ENCODE results near the gene ANAPC1.
"Not testable (repeated sequence)": the region's sequence is repeated elsewhere in the genome, so short reads cannot be mapped to it uniquely, and the experiment has no call there.

ANAPC1 gene

DNA sequence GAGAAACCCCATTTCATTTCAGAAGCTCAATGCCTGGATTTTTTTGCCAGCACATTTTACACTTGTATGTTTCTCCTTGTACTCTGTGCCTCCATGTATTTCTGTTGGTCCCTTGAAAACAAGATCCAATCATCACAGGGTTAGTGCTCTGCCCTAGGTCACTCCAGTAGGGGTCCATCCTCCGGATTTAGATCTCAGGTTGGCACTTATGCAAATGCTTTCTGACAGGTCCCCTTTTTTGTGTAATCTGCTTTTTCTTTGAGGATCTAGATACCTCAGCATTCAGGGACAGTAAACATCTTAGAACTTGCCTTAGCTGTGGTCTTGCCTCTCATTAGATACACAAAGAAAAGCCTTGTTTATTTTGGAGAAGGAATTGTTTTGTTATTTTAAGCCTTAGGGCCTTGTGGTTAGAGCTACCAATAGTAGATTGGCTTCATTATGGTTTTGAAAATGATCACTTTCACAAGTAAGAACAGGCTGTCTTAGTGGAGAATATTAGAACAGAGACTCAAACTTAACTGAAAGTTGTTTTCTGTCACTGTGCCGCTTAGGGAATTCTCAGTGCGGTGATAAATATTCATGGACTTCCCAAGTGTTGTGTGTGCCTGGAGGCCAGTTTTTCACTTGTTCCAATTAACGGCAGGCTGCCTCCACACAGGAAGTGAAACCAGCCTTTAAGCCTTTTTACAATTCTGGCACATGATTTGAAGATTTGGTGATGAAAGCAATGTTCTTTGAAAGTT lies 22.2 kb upstream of the ANAPC1 start:
- in situ Hi-C loops (cut with HindIII; ENCODE audit: low sequenced_read_pairs), result no loop called here

GRCh38 chr2:111905475-111905869 lies 21.5 kb upstream of the ANAPC1 start:
- in situ Hi-C loops (cut with HindIII; ENCODE audit: low sequenced_read_pairs), result not testable (repeated sequence)

GRCh38 chr2:111904726-111905474 lies 20.9 kb upstream of the ANAPC1 start:
- in situ Hi-C loops (cut with HindIII; ENCODE audit: low sequenced_read_pairs), result no loop called here

- in situ Hi-C loops (cut with HindIII; ENCODE audit: low sequenced_read_pairs), result no loop called here
These were observed 20.0 kb upstream of the ANAPC1 start for GRCh38 chr2:111903930-111904439.

DNA sequence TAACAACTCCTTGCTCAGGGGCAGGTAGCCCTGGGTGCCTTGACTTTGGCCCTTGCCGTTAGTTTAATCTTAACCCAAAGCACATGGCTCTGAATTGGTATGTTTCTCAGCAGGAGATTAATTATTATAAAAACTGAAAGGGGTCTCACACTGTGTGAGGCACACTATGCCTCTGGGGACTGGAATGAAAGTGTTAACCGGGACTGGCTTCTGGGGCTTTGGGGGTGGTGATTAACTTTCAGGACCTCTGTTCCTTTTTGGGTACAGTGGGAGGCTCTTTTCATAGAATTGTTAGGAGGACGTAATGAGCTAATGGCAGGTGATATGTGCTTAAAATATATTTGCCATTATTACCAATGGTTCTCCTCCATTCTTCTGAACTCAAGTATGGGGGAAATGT lies 19.5 kb upstream of the ANAPC1 start:
- in situ Hi-C loops (cut with HindIII; ENCODE audit: low sequenced_read_pairs), result no loop called here

DNA sequence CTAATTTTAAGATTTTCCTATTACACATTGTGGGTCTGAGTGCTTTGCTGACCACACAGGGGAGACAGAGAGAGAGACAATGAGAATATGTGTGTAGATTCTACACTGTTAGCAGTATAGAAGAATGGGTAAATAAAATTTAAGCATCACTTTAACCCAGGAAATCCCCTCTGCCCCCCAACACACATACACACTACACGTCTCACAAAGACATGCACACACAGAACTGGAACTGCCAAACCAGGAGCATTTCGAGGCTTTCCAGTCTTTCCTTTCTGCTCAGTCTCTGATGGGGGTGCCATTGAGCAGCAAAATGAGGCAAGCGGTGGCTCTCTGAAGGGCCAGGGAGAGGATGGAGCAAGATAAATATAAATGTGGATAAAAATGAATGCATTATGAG lies 16.9 kb upstream of the ANAPC1 start:
- in situ Hi-C loops (cut with HindIII; ENCODE audit: low sequenced_read_pairs), result no loop called here

DNA sequence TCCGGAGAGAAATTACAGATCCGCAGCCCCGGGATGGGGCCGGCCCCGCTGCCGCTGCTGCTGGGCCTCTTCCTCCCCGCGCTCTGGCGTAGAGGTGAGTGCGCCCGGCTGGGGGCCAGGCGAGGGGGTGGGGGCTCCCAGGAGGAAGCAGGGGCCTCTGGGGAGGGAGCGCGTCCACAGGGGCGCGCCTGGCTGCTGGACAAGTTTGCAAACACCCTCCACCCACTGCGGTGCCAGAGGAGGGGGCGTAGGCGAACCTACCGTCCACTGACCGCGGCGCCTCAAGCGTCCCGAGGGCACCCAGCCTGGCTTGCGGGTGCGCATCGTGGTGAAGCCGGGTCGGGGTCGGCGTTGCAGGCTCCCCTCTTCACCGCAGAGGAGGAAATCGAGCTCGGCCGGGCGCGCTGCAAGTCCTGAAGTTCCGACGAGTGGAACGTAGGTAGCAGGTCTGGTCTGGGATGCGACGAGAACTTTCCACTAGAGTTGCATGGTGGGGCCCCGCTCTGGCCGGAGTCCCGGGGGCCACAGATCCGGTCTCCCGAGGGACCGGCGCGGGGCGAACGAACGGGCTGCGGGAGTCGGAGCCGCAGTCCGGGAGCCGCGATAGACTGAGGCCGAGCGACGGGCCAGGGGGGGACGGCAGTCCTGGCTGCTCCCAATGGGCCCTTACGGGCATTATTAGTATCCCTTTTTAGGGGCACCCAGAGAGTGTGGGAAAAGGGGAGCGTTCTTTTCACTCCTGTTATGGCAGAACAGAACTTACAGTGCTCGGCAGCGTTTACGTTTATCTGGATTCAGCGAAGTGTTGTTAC lies 14.9 kb upstream of the ANAPC1 start:
- in situ Hi-C loops (cut with HindIII; ENCODE audit: low sequenced_read_pairs), result no loop called here

DNA sequence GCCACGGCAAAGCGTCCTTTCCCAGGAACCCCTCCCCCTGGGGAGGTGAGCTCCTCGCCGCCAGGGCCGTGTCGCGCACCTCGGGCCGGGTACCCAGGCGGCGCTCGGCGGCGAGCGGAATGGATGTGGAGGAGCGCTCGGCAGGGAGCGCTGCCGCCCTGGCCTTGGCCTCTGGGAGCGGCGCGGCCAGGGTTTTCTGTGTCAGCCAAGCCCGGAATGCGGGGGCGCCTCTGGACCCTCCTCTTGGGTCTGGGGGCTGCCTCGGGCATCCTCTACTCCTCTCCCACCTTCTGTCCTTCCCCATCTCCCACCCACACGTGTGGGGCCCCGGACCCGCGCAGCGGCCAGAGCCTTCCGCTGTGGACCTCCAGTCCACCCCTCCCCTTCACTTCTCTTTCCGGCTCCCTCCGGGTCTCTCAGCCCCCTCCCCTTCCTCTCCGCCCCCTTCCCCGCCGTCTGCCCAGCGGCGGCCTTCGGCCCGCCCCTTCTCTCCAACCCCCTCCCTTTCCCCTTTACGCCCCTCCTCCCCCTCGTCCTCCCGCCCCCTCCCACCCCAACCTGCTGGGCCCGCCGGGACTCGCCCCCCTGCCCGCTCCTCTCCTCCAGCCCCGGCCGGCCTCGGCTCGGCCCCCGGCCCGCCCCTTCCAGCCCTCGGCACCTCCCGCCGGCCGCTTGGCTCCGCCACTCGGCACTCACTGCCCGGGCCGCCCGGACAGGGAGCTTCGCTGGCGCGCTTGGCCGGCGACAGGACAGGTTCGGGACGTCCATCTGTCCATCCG lies 14.1 kb upstream of the ANAPC1 start, which contains the start of gene MERTK:
Gene MERTK, plus strand, starts transcription at position 684 of the 779 bp plus-strand sequence. CDS start 129 bp downstream, outside the sequence.
- in situ Hi-C loops (cut with HindIII; ENCODE audit: low sequenced_read_pairs), result no loop called here

DNA sequence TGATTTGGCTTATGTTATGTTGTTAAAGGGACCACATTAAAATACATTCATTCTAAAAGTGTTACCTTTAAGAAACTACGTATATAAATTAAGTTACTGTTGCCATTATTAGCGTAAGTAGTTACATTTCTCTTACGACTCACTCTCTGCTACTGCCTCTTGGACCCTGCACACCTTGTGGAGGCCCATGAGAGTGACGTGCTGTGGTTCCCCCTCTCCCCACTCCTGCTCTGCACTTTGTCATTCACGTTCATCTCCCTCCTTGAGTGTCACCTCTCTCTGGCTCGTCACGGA lies 13.6 kb upstream of the ANAPC1 start:
- in situ Hi-C loops (cut with HindIII; ENCODE audit: low sequenced_read_pairs), result no loop called here

GRCh38 chr2:111896576-111896975 lies 12.6 kb upstream of the ANAPC1 start:
- in situ Hi-C loops (cut with HindIII; ENCODE audit: low sequenced_read_pairs), result no loop called here

DNA sequence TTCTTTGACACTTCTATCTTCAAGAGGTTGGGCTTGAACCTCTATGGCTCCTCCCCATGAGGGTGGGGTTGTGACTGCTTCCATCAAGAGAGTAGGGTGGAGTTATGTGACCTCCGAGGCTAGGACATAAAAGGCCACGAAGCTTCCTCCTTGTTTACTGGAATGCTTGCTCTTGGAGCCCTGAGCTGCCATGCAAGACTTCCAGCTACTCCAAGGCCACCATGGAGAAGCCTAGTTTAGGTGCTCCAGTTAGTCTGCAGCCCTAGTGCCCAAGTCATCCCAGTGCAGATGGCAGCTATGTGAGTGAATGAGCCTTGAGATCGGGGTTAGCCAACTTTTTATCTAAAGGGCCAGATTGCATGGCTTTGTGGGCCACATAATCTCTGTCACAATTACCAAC lies 12.0 kb upstream of the ANAPC1 start:
- in situ Hi-C loops (cut with HindIII; ENCODE audit: low sequenced_read_pairs), result no loop called here

- in situ Hi-C loops (cut with HindIII; ENCODE audit: low sequenced_read_pairs), result no loop called here
These were observed 585 bp upstream of the ANAPC1 start for GRCh38 chr2:111884592-111884964.

GRCh38 chr2:111872806-111873205 lies 11.2 kb downstream of the ANAPC1 start:
- in situ Hi-C loops (cut with HindIII; ENCODE audit: low sequenced_read_pairs), result not testable (repeated sequence)

DNA sequence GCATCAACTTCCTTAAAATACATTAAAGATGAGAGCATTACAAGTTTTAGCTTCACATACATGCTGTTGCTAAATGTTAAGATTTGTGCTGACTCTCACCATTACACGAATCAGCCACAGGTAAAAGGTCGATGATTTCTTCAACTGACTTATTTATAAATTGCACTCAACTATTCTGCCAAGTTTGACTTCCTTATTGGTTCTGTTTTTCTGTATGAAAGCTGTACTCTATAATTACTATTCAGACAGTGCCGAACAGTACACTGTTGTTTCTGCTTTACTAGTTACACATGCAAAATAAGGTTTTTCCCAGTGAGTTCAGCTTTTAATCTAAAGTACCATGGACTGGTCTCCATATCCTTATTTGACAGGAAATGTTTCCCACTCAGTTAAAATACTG lies 18.9 kb downstream of the ANAPC1 start:
- in situ Hi-C loops (cut with HindIII; ENCODE audit: low sequenced_read_pairs), result not testable (repeated sequence)

DNA sequence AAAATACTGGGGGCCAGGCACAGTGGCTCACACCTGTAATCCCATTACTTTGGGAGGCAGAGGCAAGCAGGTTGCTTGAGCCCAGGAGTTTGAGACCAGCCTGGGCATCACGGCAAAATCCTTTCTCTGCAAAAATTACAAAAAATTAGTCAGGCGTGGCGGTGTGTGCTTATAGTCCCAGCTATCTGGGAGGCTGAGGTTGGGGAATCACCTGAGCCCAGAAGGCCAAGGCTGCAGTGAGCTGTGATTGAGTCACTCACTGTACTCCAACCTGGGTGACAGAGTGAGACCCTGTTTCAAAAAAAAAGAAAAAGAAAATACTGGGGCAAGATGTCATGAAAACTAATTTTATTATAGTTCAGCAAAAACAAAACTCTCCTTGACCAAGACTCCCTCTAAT lies 24.0 kb downstream of the ANAPC1 start:
- in situ Hi-C loops (cut with HindIII; ENCODE audit: low sequenced_read_pairs), result not testable (repeated sequence)

DNA sequence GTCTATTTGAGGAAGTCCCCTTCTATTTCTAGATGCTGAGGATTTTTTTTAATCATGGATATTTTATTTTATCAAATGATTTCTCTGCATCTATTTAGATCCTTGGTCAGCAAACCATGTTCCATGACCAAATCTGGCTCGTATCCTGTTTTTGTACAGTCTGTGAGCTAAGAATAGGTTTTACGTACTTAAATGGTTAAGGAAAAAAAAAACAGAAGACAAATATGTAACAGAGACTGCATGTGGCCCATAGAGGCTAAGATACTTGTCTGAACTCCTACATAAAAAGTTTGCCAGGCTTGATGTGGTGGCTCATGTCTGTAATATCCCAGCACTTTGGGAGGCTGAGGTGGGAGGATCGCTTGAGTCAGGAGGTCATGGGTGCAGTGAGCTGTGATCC lies 31.4 kb downstream of the ANAPC1 start:
- in situ Hi-C loops (cut with HindIII; ENCODE audit: low sequenced_read_pairs), result not testable (repeated sequence)

DNA sequence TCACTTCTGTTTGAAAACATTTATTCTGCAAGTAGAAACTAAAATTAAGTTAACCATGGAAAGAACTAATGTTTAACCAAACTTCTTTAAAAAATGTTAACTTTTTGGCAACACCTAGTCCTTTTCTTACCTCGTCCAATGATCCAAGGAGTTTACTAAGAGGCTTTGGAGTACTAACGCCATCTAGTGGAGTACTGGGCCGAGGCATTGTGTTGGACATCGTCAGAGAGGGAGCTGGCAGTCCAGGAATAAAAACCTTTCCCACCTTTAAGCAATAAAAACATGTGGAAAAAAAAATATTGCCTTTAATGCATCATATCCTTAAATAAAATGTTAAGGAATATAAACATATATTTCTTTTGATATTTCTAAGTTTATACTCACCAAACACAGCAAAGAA lies 33.3 kb downstream of the ANAPC1 start:
- in situ Hi-C loops (cut with HindIII; ENCODE audit: low sequenced_read_pairs), result not testable (repeated sequence)

GRCh38 chr2:111839625-111840282 lies 44.2 kb downstream of the ANAPC1 start:
- in situ Hi-C loops (cut with HindIII; ENCODE audit: low sequenced_read_pairs), result not testable (repeated sequence)

GRCh38 chr2:111838992-111839391 lies 45.0 kb downstream of the ANAPC1 start:
- in situ Hi-C loops (cut with HindIII; ENCODE audit: low sequenced_read_pairs), result not testable (repeated sequence)

- in situ Hi-C loops (cut with HindIII; ENCODE audit: low sequenced_read_pairs), result not testable (repeated sequence)
These were observed 49.8 kb downstream of the ANAPC1 start for GRCh38 chr2:111834221-111834620.
